Ishikawa (cell line): Measurements from ENCODE around the gene LRRC39.

Experiments used
- EP300 ChIP-seq: IDR thresholded peaks from 2 replicates; pipeline ENCODE4 v1.6.1; 2012; ENCODE audit warnings: borderline replicate concordance
- RAD21 ChIP-seq: IDR thresholded peaks from 2 replicates; pipeline ENCODE4 v1.6.1; 2012; ENCODE audit warnings: low read depth
- TAF1 ChIP-seq: IDR thresholded peaks from 2 replicates; pipeline ENCODE4 v1.6.1; 2012; ENCODE audit warnings: low read depth, mild to moderate bottlenecking
- TEAD4 ChIP-seq: IDR thresholded peaks from 2 replicates; pipeline ENCODE4 v1.6.1; 2012
- YY1 ChIP-seq: IDR thresholded peaks from 2 replicates; pipeline ENCODE4 v1.6.1; 2012; ENCODE audit warnings: low read depth
- ZBTB7A ChIP-seq: IDR thresholded peaks from 2 replicates; pipeline ENCODE4 v1.6.1; 2012; ENCODE audit warnings: low read depth
- TF ChIP-seq, protein P1 (sequence below): IDR thresholded peaks from 2 replicates; pipeline ENCODE4 v1.6.1; 2012; ENCODE audit warnings: low read depth, mild to moderate bottlenecking
- TF ChIP-seq, protein P2 (sequence below): IDR thresholded peaks from 2 replicates; pipeline ENCODE4 v1.6.1; 2012
- TF ChIP-seq, protein P3 (sequence below): IDR thresholded peaks from 2 replicates; pipeline ENCODE4 v1.6.1; 2012

DNA sequence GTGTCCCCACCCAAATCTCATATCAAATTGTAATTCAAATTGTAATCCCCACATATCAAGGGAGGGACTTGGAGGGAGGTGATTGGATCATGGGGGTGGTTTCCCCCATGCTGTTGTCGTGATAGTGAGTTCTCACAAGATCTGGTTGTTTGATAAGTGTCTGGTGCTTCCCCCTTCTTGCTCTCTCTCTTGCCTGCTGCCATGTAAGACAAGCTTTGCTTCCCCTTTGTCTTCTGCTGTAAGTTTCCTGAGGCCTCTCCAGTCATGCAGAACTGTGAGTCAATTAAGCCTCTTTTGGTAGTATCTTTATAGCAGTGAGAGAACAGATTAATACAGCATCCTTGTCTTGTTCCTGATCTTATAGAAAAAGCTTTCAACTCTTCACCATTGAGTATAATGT is 6.5 kb upstream of the LRRC39 start:
- no peak for TF ChIP-seq TEAD4
- no peak for TF ChIP-seq EP300
- TF ChIP-seq, protein P1, sequence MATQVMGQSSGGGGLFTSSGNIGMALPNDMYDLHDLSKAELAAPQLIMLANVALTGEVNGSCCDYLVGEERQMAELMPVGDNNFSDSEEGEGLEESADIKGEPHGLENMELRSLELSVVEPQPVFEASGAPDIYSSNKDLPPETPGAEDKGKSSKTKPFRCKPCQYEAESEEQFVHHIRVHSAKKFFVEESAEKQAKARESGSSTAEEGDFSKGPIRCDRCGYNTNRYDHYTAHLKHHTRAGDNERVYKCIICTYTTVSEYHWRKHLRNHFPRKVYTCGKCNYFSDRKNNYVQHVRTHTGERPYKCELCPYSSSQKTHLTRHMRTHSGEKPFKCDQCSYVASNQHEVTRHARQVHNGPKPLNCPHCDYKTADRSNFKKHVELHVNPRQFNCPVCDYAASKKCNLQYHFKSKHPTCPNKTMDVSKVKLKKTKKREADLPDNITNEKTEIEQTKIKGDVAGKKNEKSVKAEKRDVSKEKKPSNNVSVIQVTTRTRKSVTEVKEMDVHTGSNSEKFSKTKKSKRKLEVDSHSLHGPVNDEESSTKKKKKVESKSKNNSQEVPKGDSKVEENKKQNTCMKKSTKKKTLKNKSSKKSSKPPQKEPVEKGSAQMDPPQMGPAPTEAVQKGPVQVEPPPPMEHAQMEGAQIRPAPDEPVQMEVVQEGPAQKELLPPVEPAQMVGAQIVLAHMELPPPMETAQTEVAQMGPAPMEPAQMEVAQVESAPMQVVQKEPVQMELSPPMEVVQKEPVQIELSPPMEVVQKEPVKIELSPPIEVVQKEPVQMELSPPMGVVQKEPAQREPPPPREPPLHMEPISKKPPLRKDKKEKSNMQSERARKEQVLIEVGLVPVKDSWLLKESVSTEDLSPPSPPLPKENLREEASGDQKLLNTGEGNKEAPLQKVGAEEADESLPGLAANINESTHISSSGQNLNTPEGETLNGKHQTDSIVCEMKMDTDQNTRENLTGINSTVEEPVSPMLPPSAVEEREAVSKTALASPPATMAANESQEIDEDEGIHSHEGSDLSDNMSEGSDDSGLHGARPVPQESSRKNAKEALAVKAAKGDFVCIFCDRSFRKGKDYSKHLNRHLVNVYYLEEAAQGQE = no peak
- no peak for TF ChIP-seq RAD21
- TF ChIP-seq, protein P2, sequence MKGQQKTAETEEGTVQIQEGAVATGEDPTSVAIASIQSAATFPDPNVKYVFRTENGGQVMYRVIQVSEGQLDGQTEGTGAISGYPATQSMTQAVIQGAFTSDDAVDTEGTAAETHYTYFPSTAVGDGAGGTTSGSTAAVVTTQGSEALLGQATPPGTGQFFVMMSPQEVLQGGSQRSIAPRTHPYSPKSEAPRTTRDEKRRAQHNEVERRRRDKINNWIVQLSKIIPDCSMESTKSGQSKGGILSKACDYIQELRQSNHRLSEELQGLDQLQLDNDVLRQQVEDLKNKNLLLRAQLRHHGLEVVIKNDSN = no peak
- TF ChIP-seq ZBTB7A = no peak
- no peak for TF ChIP-seq YY1
- TF ChIP-seq TAF1 = no peak
- TF ChIP-seq, protein P3, sequence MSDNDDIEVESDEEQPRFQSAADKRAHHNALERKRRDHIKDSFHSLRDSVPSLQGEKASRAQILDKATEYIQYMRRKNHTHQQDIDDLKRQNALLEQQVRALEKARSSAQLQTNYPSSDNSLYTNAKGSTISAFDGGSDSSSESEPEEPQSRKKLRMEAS = no peak
